GM21717 (cell line): ENCODE measurements around the gene FUT9.

Experiments
- ATAC-seq: cut with Tn5 transposase; IDR thresholded peaks from one replicate; pipeline ENCODE4 v1.9.1; 2021; ENCODE audit warnings: mild to moderate bottlenecking, moderate library complexity; ENCODE audit not compliant: unreplicated experiment

Gene FUT9

GRCh38 chr6:96015518-96016333 is at the start of gene FUT9:
Gene FUT9, plus strand, starts transcription at chr6:96015974. Its CDS starts 187,182 bp downstream, at chr6:96203156.
- no peak for ATAC-seq

- ATAC-seq: no peak
Measured at GRCh38 chr6:95967594-95967993, 48.2 kb upstream of the FUT9 start.

GRCh38 chr6:95973976-95974375 is 41.8 kb upstream of the FUT9 start:
- no peak for ATAC-seq

GRCh38 chr6:95978230-95978629 is 37.5 kb upstream of the FUT9 start:
- ATAC-seq: no peak

GRCh38 chr6:95991906-95992305 is 23.9 kb upstream of the FUT9 start:
- no peak for ATAC-seq

- ATAC-seq: no peak
Measured at GRCh38 chr6:95994151-95994550, 21.6 kb upstream of the FUT9 start.

- no peak for ATAC-seq
Measured at GRCh38 chr6:95998133-95998532, 17.6 kb upstream of the FUT9 start.

GRCh38 chr6:96001891-96002575 is 13.7 kb upstream of the FUT9 start:
- no peak for ATAC-seq

GRCh38 chr6:96002576-96002910 is 13.2 kb upstream of the FUT9 start:
- ATAC-seq: no peak

GRCh38 chr6:96002912-96003311 is 12.9 kb upstream of the FUT9 start:
- no peak for ATAC-seq

GRCh38 chr6:96007663-96008062 is 8.1 kb upstream of the FUT9 start:
- no peak for ATAC-seq

GRCh38 chr6:96013531-96013930 is 2.2 kb upstream of the FUT9 start:
- ATAC-seq: no peak

GRCh38 chr6:96014846-96015517 is 792 bp upstream of the FUT9 start:
- ATAC-seq: no peak

- ATAC-seq: no peak
Measured at GRCh38 chr6:96016334-96017069, 728 bp downstream of the FUT9 start.

GRCh38 chr6:96017070-96017359 is 1.2 kb downstream of the FUT9 start:
- no peak for ATAC-seq

GRCh38 chr6:96022225-96022624 is 6.5 kb downstream of the FUT9 start:
- no peak for ATAC-seq

- ATAC-seq: no peak
Measured at GRCh38 chr6:96032661-96033060, 16.9 kb downstream of the FUT9 start.

GRCh38 chr6:96051555-96051954 is 35.8 kb downstream of the FUT9 start:
- no peak for ATAC-seq

- ATAC-seq: no peak
Measured at GRCh38 chr6:96058082-96058481, 42.3 kb downstream of the FUT9 start.

GRCh38 chr6:96059586-96059985 is 43.8 kb downstream of the FUT9 start:
- no peak for ATAC-seq

GRCh38 chr6:96060249-96060648 is 44.5 kb downstream of the FUT9 start:
- no peak for ATAC-seq
